B cell (primary cell): ENCODE measurements around the gene CUBN.

ENCODE experiments used
- CTCF ChIP-seq: fragments of 200-600 bp; IDR thresholded peaks from one replicate; pipeline ENCODE4 v1.8.0; 2022; ENCODE audit warnings: antibody characterized with exemption, mild to moderate bottlenecking
- EZH2 ChIP-seq: IDR thresholded peaks from 2 replicates; pipeline ENCODE4 v1.6.1; 2012; ENCODE audit warnings: borderline replicate concordance, low read depth, mild to moderate bottlenecking, moderate library complexity, low read length; ENCODE audit not compliant: insufficient read depth, poor library complexity, severe bottlenecking

- no peak for TF ChIP-seq CTCF
- no peak for TF ChIP-seq EZH2
Measured at GRCh38 chr10:16964576-16965343, 164.9 kb downstream of the CUBN start.
